ENCODE data around the gene KRT3. TPM values are rescaled to one million over a fixed set of nuclear protein-coding genes. Genes with fewer than 3 reads are reported as not detected.
A peak's percentile ranks its signal among the peaks of the same experiment; 100 is the strongest.

Gene KRT3
- total RNA-seq, 1 experiment from 2014 or later = not detected

GRCh38 chr12:52742196-52742580 lies 53.7 kb downstream of the KRT3 start:
- H3K79me2 ChIP-seq (ENCODE audit: insufficient read depth, low read length) = no peaks in the 10 kb centered on the region
- no peak overlapping the region for H3K4me3 ChIP-seq (replicated peaks in 1 of 2; ENCODE audit: low read depth in 1 of 2, low read length in 2 of 2)
- peaks cover 41% of the 10 kb centered on the region for H3K27me3 ChIP-seq (ENCODE audit: insufficient read depth, low read length)
- no peak overlapping the region for H2AFZ ChIP-seq (ENCODE audit: low read depth, low read length, poor library complexity, severe bottlenecking)
- BruUV-seq (replicated peaks) = no TSS peak
- H3K4me2 ChIP-seq (ENCODE audit: low read length) = no peak overlapping the region
- ChIA-PET POLR2A (no interaction called here), RAD21 (ENCODE audit: low non-redundant PET in 1 of 2, low total read pairs in 2 of 2, uncharacterized antibody in 2 of 2, unreplicated experiment in 2 of 2) (no interaction called here), CTCF (no interaction called here)
- intact Hi-C loops (cut with micrococcal nuclease) = no loop called here
- H3K9ac ChIP-seq (ENCODE audit: low read length) = no peak overlapping the region
- H3K4me1 ChIP-seq (ENCODE audit: control insufficient read depth in 1 of 2, insufficient read depth in 2 of 2, low read length in 2 of 2) = no peaks in the 10 kb centered on the region
- ATAC-seq (no peak), DNase-seq (ENCODE audit: low read depth, low spot score) (no peak)
- no peaks in the 10 kb centered on the region for H3K36me3 ChIP-seq (ENCODE audit: control insufficient read depth in 1 of 2, insufficient read depth in 2 of 2, low read length in 2 of 2)
- no peak overlapping the region for H3K27ac ChIP-seq (ENCODE audit: low read depth, low read length)
- no peaks in the 10 kb centered on the region for H4K20me1 ChIP-seq (ENCODE audit: insufficient read depth)
- no peaks in the 10 kb centered on the region for H3K9me3 ChIP-seq (ENCODE audit: control insufficient read depth in 1 of 2, insufficient read depth in 1 of 2, low read depth in 1 of 2, low read length in 2 of 2)
- TF ChIP-seq CBX3 (IDR thresholded peaks at IDR 0.05; ENCODE audit: low read depth) = no peak
- TF ChIP-seq EZH2 (IDR thresholded peaks at IDR 0.05) = no peak
- TF ChIP-seq EZH2phosphoT487 (IDR thresholded peaks at IDR 0.05; ENCODE audit: borderline replicate concordance) = no peak
- no peaks in the 10 kb centered on the region for H3K9me2 ChIP-seq (ENCODE audit: insufficient read depth)

DNA sequence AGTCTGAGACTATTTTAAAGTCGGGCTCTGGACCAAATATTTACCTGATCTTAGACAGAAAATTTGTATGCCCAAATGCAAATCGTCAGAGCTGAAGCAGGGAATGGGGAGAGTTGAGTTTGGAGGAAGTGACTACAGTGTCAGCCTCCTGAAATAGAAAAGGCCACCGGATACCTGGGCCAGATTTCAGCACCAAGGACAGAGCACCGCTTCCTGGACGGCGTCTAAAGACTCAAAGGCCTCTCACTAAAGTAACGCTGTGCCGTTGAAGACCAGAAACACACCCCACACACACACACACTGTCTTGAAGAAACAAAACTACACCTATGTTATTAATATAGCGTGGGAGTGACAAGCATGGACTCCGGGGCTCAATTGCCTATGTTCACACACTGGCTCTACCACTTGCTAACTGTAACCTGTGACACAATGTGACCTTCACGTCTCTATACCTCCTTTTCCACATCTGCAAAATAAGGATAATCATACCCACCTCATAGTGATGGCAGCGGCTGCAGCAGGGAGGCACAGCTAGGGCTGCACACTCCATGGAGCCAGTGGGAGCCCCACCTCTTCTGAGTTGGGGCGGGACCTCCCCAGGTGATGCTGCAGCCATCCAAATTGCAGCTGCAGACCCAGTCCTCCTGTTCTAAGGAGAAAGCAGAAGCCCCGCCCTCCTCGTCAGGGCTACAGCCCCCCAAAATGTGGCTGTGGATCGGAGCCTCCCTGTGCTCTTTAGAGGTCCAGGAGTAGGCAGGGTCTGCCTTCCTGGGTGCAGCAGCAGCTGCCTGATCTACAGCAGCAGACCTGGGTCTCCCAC lies 54.3 kb downstream of the KRT3 start:
- no TSS peak for BruUV-seq (replicated peaks)
- Histone ChIP-seq H3K27me3 (ENCODE audit: insufficient read depth, low read length) (peaks cover 39% of the 10 kb centered on the region), H3K27ac (ENCODE audit: low read depth, low read length) (no peak overlapping the region), H3K9me3 (ENCODE audit: control insufficient read depth in 1 of 2, insufficient read depth in 1 of 2, low read depth in 1 of 2, low read length in 2 of 2) (no peaks in the 10 kb centered on the region), H3K4me1 (ENCODE audit: control insufficient read depth in 1 of 2, insufficient read depth in 2 of 2, low read length in 2 of 2) (no peaks in the 10 kb centered on the region), H3K36me3 (ENCODE audit: control insufficient read depth in 1 of 2, insufficient read depth in 2 of 2, low read length in 2 of 2) (no peaks in the 10 kb centered on the region), H3K4me3 (replicated peaks in 1 of 2; ENCODE audit: low read depth in 1 of 2, low read length in 2 of 2) (no peak overlapping the region), H2AFZ (ENCODE audit: low read depth, low read length, poor library complexity, severe bottlenecking) (no peak overlapping the region), H3K9ac (ENCODE audit: low read length) (no peak overlapping the region), H3K9me2 (ENCODE audit: insufficient read depth) (no peaks in the 10 kb centered on the region), H3K79me2 (ENCODE audit: insufficient read depth, low read length) (no peaks in the 10 kb centered on the region), H4K20me1 (ENCODE audit: insufficient read depth) (no peaks in the 10 kb centered on the region), H3K4me2 (ENCODE audit: low read length) (no peak overlapping the region)
- DNase-seq (ENCODE audit: low read depth, low spot score) (peak; percentile 4), ATAC-seq (0 out of 2 replicates have a peak, but pooled peaks have one; percentile 54)
- RAD21 ChIA-PET (ENCODE audit: low non-redundant PET in 1 of 2, low total read pairs in 2 of 2, uncharacterized antibody in 2 of 2, unreplicated experiment in 2 of 2) = no interaction called here
- POLR2A ChIA-PET = no interaction called here
- intact Hi-C loops (cut with micrococcal nuclease) = no loop called here
- CTCF ChIA-PET = no interaction called here
- TF ChIP-seq SP1 (IDR thresholded peaks at IDR 0.05; ENCODE audit: low read depth) (no peak), SRF (IDR thresholded peaks at IDR 0.05; ENCODE audit: low read depth) (no peak), REST (IDR thresholded peaks at IDR 0.05; ENCODE audit: low read depth) (peak; percentile 95)

Data from HCT116 (cell line).